Measurements from ENCODE around the gene ERCC6.
A peak's percentile ranks its signal among the peaks of the same experiment; 100 is the strongest.

ERCC6 gene

GRCh38 chr10:49549640-49550346 lies 10.9 kb upstream of the ERCC6 start:
- DNase-seq (ENCODE audit: low spot score): no peak

- DNase-seq (ENCODE audit: low spot score): no peak
Observed at GRCh38 chr10:49543604-49544003, 4.7 kb upstream of the ERCC6 start.

DNA sequence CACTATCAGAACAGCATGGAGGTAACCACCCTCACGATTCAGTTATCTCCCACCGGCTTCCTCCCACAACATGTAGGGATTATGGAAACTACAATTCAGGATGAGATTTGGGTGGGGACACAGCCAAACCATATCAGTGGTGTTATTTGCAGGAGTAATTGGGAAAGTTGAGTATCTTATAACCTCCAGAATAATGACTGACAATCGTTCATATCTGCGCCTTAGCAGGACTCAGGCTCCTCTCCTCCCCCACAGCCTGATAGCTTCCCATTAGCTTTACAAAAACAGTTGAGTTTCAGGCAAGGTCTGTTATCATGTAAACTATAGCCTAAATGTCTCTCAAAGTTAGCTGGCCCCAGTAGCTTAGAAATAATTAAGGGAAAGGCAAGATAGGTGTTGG lies 3.4 kb upstream of the ERCC6 start:
- DNase-seq (ENCODE audit: low spot score): no peak

DNA sequence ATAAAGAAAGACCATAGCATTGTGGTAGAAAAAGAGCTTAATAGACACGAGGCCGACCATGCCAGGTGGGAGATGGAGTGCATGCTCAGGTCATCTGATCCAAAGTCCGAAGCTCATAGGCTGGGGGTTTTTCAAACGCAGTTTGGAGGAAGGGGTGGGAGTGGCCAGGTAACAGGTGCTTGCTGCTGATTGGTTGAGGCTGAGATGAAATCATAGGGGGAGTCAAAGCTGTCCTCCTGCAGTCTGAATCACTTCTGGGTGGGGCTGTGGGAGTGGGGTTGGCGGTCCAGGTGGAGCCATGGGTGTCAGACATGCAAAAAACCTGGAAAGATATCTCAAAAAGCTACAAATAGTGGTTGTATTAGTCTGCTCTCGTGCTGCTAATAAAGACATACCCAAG lies 2.8 kb upstream of the ERCC6 start:
- DNase-seq (ENCODE audit: low spot score): no peak

- no peak for DNase-seq (ENCODE audit: low spot score)
Observed at GRCh38 chr10:49540056-49540797, 1.3 kb upstream of the ERCC6 start.

DNA sequence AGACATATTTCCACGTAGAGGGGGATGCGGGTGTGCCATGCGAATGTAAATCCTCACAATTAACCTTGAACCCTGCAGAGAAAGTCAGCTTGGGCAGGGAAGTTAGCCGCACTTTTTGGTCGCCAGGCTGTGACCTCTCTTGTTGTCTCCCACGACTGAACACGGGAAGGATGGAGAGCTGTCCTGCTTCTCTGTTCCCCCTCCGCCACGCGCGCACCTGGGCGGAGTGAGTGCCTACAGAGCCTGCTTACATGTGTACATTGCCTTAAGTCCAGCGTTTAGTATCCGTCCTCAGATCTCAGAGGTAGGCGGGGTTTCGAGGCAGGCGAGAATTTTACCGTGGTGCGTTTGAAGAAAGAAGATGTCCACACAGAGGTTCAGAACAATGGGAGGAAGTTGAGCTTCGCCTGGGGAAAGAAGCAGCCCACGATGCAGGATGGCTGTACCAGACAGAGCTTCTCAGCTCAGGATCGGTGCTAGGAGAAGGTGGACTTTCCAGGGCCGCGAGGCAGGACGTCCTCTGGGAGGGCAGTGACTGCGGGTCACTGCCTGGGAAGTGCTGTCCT lies 482 bp upstream of the ERCC6 start:
- DNase-seq (ENCODE audit: low spot score): peak; percentile 67

DNA sequence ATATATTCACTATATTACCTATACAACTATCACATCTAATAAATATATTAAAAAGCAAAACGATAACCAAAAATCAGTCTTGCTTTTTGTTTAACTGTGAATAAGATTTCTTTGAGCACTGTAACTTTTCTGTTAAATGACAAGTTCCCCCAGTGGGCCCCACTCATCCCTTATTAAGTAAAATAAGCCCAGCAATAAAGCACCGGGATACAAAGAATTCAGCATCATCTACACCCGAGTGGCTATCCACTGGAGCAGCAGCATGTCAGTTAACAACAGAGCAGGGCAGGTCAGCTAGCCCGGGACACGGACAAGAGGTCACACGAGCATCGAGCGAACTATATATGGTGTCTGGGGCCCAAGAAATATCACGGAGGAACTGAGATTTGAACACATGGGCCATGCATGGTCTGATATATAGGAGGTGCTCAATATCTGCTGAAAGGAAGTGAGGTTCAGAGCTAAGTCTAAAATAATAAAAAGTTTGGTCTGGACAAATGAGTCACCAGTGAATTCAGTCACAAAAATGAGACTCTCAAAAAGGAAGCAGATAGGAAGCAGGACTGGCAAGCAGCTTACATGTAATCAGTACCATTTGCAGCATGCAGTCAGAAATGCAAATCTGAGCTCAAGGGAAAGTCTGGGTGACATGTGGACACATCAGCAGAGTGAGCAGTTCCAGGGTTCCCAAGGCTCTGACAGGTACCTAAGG lies 4.1 kb downstream of the ERCC6 start:
- no peak for DNase-seq (ENCODE audit: low spot score)

- DNase-seq (ENCODE audit: low spot score): no peak
Observed at GRCh38 chr10:49532461-49532860, 6.5 kb downstream of the ERCC6 start.

DNA sequence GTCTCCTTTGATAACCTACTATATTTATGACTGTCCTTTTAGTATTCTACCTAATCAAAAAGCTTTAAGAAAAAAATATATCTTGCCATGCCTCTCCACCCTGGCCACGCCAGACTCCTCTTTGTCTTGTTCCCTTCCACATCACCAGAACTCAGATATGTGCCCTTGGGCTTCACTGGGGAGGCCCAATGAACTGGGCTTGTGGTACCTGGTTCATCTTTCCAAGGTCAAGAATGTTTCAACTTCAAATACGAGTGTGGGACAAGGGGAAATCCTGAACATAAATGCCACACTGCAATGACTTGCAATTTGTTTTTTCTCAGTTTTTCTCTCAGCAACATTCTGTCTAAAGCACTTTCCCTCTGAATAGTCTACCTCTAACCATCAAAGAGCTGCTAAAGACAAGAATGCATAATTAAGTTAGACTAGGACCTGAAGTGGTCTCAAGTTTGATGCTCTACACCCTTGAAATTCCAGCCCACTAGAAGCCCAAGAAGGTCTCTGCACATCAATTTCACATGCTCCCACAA lies 9.9 kb downstream of the ERCC6 start:
- DNase-seq (ENCODE audit: low spot score): no peak

DNA sequence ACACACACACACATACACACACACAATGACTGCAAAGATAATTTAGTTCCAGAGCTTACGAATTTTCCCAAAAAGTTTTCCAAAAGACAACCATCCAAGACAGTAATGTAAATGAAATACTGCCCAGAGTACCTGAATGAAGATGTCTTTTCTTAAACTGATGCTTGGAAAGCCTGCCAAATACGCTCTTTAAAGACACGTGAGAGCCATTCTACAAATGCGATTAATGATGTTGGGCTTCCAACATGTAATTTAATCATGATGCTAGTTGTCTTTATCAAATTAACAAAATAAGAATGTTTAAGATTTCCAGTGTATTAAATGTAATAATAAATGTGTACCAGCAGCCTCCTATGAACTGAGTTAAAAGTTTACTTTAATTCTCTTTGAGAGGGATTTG lies 11.1 kb downstream of the ERCC6 start:
- DNase-seq (ENCODE audit: low spot score): no peak

GRCh38 chr10:49527061-49527460 lies 11.9 kb downstream of the ERCC6 start:
- no peak for DNase-seq (ENCODE audit: low spot score)

GRCh38 chr10:49526619-49527018 lies 12.3 kb downstream of the ERCC6 start:
- no peak for DNase-seq (ENCODE audit: low spot score)

- no peak for DNase-seq (ENCODE audit: low spot score)
Observed at GRCh38 chr10:49524496-49524895, 14.4 kb downstream of the ERCC6 start.

GRCh38 chr10:49523301-49523700 lies 15.6 kb downstream of the ERCC6 start:
- no peak for DNase-seq (ENCODE audit: low spot score)

DNA sequence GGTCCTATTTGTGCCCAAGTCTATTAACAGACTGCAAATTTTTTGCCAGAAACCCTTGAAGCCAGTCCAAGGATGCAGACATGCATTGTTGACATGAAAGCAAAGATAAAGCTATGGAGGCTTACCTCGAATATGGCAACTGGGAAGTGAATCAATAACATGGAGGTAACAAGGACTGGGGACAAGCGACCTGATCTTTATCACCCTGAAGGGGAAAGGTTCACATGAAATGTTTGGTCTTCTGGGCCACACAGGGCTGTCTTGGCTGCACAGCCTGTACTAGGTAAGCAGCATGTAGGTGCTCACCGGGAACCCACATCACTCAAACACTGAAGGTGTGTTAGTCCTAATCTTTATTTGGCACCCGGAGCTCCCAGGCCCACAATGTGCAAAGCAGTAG lies 17.9 kb downstream of the ERCC6 start:
- no peak for DNase-seq (ENCODE audit: low spot score)

GRCh38 chr10:49520122-49520775 lies 18.7 kb downstream of the ERCC6 start:
- no peak for DNase-seq (ENCODE audit: low spot score)

DNA sequence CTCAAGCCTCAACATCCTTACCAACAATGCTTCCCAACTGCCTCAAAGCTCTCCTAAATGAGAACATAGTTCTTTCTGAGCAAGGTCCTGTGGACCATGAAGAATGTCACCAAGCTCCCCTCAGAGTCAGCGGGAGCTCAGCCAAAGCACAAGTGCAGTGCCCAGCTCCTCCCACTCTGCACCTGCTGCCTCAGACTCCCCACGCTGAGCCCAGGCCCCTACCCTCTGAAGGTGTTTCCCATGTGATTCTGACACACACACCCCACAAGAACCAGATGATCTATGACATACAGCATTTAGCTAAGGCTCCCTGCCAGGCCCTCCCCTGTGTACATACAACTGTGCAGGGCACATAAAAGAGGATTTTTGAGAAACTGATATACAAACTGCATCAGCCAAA lies 19.2 kb downstream of the ERCC6 start:
- DNase-seq (ENCODE audit: low spot score): no peak

- peak; percentile 60 for DNase-seq (ENCODE audit: low spot score)
Observed at GRCh38 chr10:49518982-49519578, 19.8 kb downstream of the ERCC6 start.

DNA sequence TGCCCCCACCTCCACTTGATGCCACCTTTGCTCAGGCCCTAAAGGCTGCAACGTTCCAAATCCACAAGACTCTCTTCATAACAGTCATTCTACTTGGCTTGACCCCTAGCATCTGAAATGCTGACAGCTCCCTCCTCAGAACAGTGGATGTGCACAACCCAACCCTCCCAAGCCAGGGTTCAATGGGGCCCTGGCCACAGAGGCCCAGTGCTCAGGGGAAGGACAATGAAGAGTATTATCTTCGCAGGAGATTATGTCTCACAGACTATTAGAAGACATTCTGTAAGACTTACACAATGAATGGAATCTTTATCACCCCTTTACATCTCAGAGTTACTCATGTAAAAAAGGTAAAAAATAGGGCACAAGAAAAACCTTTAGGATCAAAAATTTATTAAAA lies 20.4 kb downstream of the ERCC6 start:
- DNase-seq (ENCODE audit: low spot score): no peak

- DNase-seq (ENCODE audit: low spot score): no peak
Observed at GRCh38 chr10:49516216-49516970, 22.5 kb downstream of the ERCC6 start.
